HG02642 (cell line): Measurements from ENCODE around the gene SHISA9.

Source experiments
- ATAC-seq: cut with Tn5 transposase; IDR thresholded peaks from one replicate; pipeline ENCODE4 v1.9.1; 2021; ENCODE audit warnings: mild to moderate bottlenecking; ENCODE audit not compliant: unreplicated experiment, poor library complexity

SHISA9 gene

GRCh38 chr16:13106464-13106863 lies 205.1 kb downstream of the SHISA9 start:
- no peak for ATAC-seq

GRCh38 chr16:13108126-13108525 lies 206.7 kb downstream of the SHISA9 start:
- no peak for ATAC-seq

GRCh38 chr16:13109171-13109570 lies 207.8 kb downstream of the SHISA9 start:
- no peak for ATAC-seq

DNA sequence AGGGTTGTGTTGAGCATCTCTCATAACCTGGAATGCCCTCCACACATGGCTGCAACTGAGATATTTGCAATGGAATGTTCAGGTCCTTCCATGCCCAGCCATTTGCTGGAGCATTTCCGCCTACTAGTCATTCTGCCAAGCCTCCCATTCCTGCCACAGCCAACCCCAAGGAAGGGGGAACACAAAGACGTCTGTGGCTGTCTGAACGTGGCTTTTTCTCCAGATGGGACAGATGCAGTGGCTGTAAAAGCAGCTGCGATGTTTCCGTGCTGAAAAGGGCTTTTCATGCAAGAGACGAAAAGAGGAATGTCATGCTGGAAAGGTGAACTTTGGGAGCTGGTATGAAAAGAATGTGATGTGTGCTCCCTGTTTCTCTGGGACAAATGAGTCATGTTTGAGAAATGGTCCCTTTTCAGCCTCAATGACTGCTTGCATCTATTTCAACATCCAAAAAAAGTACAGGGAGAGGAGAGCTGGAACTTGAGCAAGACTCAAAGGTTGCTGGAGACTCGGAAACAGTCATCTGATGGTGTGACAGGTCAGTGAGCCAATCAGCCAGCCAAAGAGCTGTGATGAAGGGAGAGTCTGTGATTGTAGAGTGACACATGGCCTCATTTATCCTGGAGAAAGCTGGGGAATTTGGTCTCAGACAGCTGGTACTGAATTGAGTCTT lies 208.9 kb downstream of the SHISA9 start:
- no peak for ATAC-seq

DNA sequence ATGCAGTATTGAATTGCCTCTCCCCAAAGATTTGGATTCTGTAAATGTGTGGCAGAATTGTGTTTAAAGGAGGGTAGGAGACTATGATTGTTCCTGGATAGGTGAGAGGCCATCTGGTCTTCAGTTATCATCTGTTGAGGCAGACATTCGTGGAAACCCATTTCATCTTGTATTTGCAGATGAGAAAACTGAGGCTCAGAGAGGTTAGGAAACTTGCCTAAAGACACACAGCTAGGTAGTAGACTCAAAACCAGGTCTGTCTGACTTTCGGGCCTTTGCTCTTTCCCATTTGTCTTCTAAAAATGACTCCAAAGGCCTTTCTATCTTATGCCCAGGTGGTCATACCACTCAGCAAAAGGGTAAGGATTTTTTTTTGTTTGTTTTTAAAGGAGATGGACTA lies 210.3 kb downstream of the SHISA9 start:
- no peak for ATAC-seq

- no peak for ATAC-seq
Observed at GRCh38 chr16:13113741-13114140, 212.3 kb downstream of the SHISA9 start.

DNA sequence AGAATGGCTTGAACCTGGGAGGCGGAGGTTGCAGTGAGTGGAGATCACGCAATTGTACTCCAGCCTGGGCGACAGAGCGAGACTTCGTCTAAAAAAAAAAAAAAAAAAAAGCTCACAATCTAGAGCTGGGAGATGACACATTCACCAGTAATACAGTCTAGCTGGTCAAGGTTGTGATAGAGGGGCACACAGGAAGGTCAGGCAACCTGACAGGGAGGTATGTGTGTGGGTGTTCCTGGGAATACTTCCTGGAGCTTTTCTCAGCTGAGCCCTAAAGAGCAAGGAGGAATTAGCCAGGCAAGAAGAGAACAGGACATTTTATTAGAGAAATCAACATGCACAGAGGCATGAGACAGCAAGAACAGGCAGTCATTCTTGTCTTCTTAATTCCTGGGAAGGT lies 216.7 kb downstream of the SHISA9 start:
- ATAC-seq = no peak

DNA sequence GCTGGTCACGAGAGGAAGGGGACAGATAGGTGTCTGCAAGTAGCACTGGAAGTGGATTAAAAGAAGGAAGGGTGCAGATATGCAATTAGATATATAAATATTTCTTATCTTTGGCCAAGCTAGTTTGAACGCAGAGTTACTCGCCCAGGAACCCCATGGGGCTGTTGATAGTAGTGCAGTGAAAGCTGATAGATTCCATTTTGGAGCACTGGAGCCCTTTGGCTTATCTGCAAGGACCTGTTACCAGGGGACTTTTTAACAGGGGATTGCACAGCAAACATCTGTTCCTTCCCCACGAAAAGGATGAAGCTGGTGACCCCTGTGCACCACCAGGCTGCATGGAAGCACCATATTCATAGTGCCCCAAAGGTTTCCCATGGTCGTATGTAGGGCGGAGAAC lies 218.7 kb downstream of the SHISA9 start:
- no peak for ATAC-seq

DNA sequence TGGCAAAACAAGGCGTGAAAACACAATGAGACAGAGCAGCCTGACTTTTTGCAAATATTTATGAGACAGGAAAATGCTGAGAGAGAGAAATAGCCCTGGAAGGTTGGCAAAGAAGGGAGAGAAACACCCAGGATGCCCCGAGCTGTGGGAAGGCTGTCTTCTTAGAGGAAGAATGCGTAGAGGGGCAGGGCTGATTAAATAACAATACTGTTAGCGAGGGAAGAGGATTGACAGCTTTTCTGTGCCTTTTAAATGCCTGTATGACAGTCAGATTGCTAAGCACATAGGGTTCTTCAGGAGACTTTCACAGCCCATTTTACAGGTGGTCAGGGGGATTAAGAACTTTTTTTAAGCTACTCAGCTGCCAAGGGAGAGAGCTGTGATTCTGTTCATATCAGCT lies 219.2 kb downstream of the SHISA9 start:
- no peak for ATAC-seq

GRCh38 chr16:13123991-13124390 lies 222.6 kb downstream of the SHISA9 start:
- ATAC-seq = no peak

- no peak for ATAC-seq
Observed at GRCh38 chr16:13127144-13127543, 225.7 kb downstream of the SHISA9 start.

DNA sequence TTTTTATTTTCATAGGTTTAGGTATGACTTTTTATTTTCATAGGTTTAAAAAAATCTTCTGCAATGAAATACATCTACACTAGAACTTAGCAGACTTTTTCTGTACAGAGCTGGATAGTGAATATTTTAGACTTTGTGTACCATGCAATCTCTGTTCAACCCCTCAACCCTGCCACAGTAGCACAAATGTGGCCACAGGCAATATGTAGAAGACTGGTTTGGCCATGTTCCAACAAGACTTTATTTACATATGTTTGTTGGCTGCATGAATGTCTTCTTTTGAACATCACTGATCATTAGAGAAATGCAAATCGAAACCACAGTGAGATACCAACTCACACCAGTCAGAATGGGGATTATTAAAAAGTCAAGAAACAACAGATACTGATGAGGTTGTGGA lies 229.2 kb downstream of the SHISA9 start:
- no peak for ATAC-seq

GRCh38 chr16:13134836-13135235 lies 233.4 kb downstream of the SHISA9 start:
- no peak for ATAC-seq

DNA sequence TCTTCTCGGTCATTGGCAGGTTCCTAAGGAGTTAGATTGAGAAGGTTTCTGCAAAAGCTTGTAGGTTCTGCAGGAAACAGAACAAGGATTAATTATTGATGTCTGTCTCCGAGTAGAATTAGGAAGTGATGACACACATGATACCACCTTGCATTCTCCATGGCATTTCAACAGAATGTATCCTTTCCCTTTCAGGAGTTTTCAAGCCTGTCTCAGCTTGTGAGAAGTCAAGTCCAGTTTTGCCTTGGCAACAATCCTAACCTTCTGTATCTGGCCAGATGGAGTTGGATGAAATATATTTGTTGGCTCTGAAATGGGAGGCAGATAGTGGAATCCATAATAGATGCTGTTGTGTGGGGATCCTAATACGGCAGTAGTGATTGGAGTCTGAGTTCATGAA lies 235.5 kb downstream of the SHISA9 start:
- no peak for ATAC-seq

- no peak for ATAC-seq
Observed at GRCh38 chr16:13138528-13138927, 237.1 kb downstream of the SHISA9 start.

DNA sequence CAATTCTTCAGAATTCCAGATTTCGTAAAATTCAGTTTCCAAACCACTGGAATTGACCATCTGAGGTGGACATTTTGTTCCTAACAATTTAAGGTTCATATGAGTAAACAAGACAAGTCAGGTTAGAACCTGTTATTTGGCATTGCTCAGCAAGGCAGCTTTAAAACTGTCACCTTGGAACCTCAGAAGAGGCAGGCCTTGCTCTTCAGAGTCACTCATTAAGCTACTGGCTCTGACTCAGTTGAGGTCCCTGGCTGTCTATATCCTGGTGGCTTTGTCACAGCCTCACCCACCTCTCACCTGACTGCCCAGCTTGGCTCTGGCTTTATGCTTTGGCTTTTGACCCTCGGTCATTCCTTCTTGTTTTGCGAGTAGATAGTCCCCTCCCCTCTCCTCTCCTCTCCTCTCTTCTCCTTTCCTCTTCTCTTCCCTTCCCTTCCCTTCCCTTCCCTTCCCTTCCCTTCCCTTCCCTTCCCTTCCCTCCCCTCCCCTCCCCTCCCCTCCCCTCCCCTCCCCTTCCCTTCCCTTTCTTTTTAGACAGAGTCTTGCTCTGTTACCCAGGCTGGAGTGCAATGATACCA lies 238.4 kb downstream of the SHISA9 start:
- ATAC-seq = no peak

GRCh38 chr16:13143551-13143950 lies 242.2 kb downstream of the SHISA9 start:
- no peak for ATAC-seq

GRCh38 chr16:13146829-13147228 lies 245.4 kb downstream of the SHISA9 start:
- no peak for ATAC-seq

DNA sequence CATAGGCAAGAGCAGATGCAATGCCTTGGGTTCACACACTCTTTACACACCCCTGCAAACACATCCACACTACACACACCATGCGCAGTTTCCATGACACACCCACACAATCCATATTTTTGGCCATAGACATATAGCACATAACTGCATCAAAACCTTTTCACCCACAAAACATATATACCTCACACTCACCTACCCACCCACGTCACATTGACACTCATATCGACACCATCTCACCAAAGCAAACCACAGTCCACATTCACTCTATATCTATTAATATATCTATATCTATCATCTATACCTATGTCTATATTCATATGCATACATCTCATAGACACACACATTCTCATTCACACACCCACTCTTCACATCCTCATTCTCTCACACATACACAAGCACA lies 246.9 kb downstream of the SHISA9 start:
- ATAC-seq = no peak

DNA sequence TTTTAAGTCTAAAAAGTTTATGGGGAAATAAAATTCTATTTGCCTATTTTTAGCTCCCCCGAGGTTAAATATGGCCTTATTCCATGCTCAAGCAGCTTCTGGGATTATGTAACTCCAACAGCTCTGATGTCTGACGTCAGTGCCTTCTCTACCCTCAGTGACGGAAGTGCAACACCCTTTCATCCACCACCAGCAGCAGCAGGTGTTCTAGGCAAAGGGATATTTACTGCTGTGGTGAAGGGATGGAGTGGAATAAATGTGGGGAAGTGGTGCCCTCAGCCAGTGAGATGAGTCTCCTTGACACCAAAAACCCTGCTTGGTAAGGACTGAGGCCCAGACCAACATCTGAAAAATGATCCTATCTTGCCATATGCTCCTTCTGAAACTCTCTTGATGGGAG lies 247.4 kb downstream of the SHISA9 start:
- no peak for ATAC-seq

- ATAC-seq = no peak
Observed at GRCh38 chr16:13150181-13150885, 248.9 kb downstream of the SHISA9 start.

- ATAC-seq = no peak
Observed at GRCh38 chr16:13153696-13154095, 252.3 kb downstream of the SHISA9 start.
